SH-SY5Y (cell line): ENCODE measurements around the gene ASAP2.

ENCODE experiments used
- GATA2 ChIP-seq: IDR thresholded peaks from 2 replicates; pipeline ENCODE4 v1.6.1; 2011; ENCODE audit warnings: mild to moderate bottlenecking, low read depth, low read length
- GATA3 ChIP-seq: IDR thresholded peaks from 2 replicates; pipeline ENCODE4 v1.6.1; 2011; ENCODE audit warnings: low read depth, mild to moderate bottlenecking, low read length, moderate library complexity

GRCh38 chr2:9168821-9169221 lies 37.8 kb upstream of the ASAP2 start:
- TF ChIP-seq GATA2 (no peak), GATA3 (no peak)
